ENCODE data around the gene ASGR1.
A peak's percentile ranks its signal among the peaks of the same experiment; 100 is the strongest.

- no peak for TF ChIP-seq EZH2 (IDR thresholded peaks at IDR 0.05; ENCODE audit: borderline replicate concordance, low read depth, low read length, severe bottlenecking)
- TF ChIP-seq, protein P1, sequence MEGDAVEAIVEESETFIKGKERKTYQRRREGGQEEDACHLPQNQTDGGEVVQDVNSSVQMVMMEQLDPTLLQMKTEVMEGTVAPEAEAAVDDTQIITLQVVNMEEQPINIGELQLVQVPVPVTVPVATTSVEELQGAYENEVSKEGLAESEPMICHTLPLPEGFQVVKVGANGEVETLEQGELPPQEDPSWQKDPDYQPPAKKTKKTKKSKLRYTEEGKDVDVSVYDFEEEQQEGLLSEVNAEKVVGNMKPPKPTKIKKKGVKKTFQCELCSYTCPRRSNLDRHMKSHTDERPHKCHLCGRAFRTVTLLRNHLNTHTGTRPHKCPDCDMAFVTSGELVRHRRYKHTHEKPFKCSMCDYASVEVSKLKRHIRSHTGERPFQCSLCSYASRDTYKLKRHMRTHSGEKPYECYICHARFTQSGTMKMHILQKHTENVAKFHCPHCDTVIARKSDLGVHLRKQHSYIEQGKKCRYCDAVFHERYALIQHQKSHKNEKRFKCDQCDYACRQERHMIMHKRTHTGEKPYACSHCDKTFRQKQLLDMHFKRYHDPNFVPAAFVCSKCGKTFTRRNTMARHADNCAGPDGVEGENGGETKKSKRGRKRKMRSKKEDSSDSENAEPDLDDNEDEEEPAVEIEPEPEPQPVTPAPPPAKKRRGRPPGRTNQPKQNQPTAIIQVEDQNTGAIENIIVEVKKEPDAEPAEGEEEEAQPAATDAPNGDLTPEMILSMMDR (IDR thresholded peaks at IDR 0.05; ENCODE audit: borderline replicate concordance, extremely low read depth, low read length, poor library complexity, severe bottlenecking) = peak; percentile 76
Measured at GRCh38 chr17:7214300-7215135, 35.3 kb upstream of the ASGR1 start.

Measured in DND-41 (cell line).